ENCODE data around the gene C1orf116.

DNA sequence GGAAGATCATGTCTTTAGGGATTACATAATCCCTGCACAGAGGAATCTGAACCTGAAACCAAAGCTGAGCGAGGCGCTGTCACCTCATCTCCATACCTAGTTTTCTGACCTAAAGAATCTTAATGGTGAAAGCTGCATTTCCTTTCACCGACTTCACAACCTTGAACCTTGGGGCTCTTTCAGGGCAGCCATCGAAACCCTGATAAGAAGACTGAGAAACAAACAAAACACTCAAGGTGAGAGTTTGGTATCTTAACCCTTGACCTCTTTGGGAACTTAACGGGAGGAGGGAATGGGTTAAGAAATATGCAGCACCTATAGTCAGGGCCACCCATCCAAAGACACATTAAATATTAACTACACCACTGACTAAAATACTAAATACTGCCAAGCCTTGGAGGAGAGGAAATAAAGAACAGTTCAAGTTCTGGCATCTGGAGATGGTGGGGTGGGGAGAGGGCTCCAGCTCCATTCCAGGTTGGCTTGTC is 2.0 kb downstream of the C1orf116 start:
- TF ChIP-seq, protein P1, sequence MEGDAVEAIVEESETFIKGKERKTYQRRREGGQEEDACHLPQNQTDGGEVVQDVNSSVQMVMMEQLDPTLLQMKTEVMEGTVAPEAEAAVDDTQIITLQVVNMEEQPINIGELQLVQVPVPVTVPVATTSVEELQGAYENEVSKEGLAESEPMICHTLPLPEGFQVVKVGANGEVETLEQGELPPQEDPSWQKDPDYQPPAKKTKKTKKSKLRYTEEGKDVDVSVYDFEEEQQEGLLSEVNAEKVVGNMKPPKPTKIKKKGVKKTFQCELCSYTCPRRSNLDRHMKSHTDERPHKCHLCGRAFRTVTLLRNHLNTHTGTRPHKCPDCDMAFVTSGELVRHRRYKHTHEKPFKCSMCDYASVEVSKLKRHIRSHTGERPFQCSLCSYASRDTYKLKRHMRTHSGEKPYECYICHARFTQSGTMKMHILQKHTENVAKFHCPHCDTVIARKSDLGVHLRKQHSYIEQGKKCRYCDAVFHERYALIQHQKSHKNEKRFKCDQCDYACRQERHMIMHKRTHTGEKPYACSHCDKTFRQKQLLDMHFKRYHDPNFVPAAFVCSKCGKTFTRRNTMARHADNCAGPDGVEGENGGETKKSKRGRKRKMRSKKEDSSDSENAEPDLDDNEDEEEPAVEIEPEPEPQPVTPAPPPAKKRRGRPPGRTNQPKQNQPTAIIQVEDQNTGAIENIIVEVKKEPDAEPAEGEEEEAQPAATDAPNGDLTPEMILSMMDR (IDR thresholded peaks at IDR 0.05): no peak
- TF ChIP-seq ELF1 (IDR thresholded peaks at IDR 0.05): no peak

All from SK-N-SH (cell line).